HG02870 (cell line): Measurements from ENCODE around the gene KIAA0408.
A peak's percentile ranks its signal among the peaks of the same experiment; 100 is the strongest.

ENCODE experiments used
- ATAC-seq: cut with Tn5 transposase; IDR thresholded peaks from one replicate; pipeline ENCODE4 v1.9.1; 2021; ENCODE audit warnings: mild to moderate bottlenecking, moderate library complexity; ENCODE audit not compliant: unreplicated experiment

The KIAA0408 gene

DNA sequence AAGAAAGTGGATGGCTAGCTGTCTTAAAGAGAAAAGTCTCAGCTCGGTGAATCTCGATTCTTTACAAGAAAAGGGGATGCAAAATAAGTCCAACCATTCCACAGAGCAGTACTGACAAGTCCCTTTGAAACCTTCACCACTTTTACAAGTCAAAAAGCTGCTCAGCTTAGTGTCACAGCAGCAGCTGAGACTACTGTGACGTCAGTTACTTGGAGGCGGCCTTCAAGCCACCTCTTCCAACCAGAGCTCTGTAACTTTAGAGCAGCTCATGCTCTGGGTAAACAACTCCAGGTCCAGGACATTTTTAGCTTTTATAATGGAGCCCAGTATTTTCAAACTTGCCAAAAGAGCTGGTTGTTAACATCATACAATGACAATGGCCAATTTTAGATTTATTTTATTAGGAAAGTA, at the start of gene KIAA0408:
KIAA0408 (minus strand) TSS at position 159 of the 411 bp plus-strand sequence. CDS start 5,408 bp downstream, outside the sequence.
- no peak for ATAC-seq

DNA sequence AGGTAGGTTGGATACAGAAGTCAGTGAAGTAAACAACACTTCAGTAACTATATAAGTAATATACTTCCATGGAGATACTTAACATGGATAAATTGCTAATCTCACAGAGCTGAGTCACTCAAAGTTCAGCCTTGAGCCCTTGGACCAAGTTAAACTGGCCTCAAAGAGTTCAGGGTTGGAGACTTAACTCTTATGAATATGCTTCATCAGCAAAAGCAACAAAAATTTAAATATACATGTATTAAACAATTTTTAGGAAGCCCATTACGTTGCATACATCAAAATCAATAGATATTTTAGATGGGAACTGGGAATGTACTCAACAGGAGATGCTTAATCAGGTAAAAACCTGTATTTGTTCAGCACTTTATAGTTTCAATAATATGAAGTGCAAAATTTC, 47.7 kb upstream of the KIAA0408 start:
- ATAC-seq: no peak

DNA sequence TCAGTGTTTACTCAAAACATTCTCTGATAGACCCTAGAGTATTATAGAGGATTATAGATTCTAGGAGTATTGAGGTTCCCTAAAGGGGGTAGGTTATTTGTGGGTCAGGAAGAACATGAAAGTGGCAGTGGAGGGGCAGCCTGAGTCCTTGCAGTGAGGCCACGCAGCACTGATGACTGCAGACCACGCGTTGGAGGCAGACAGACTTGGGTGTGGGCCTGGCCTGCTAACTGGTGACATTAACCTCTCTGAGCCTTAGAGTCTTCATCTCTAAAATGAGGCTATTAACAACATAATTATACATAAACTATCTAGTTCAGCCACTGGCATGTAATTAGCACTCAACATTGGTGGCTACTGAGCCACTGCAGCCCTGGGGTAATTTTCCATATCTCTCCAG, 43.8 kb upstream of the KIAA0408 start:
- no peak for ATAC-seq

DNA sequence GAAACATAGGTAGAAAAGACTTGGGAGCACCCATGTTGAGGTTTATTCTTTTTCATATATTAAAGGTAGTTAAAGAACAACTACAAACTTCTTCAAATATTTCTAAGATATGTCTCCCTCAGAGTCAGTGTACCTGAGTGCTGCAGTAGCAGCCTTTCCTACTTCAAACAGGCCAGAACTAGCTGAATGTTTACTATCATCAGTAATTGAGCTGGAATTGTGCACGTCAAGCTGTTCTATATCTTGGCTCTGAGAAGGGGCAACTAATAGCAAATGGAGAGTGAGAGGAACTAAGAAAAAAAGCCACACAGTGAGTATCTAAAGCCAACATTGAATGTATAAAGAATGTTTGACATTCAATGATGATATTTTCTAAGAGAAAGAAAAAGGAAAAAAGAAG, 38.2 kb upstream of the KIAA0408 start:
- ATAC-seq: no peak

DNA sequence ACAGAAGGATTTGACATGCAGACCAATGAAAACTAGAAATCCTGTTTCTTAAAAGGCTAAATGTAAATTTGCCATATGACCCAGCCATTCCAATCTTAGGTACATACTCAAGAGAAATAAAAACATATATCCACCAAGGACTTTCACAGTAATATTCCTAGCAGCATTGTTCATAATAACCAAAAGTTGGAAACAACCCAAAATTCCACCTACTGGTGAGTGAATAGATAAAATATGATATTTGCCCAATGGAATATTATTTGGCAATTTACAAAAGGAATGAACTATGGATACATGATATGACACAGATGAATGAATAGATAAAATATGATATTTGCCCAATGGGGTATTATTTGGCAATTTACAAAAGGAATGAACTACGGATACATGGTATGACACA, 37.3 kb upstream of the KIAA0408 start:
- ATAC-seq: no peak

DNA sequence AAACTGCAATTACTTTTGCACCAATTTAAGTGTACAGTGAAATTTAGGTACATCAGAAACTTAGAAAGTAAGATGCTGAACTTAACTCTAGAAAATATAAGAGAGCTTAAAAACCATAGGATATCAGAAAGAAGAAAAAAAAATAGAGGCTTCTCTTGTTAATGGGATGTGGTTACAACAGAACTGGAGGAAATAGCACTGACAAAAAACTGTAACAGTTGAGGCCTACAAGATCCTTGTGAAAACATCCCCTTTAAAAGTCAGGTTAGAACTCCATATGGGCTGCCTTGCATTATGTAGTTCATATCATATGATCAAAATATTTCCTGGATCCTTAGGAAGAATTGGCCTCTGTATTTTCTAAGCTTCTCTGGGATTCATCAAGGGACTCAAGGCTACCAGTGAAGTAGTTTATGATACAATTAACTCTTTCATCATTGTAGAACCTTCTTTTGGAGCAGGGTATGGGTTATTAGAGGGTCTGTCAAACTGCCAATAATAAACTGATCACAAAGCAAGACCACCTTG, 35.1 kb upstream of the KIAA0408 start:
- ATAC-seq: no peak

DNA sequence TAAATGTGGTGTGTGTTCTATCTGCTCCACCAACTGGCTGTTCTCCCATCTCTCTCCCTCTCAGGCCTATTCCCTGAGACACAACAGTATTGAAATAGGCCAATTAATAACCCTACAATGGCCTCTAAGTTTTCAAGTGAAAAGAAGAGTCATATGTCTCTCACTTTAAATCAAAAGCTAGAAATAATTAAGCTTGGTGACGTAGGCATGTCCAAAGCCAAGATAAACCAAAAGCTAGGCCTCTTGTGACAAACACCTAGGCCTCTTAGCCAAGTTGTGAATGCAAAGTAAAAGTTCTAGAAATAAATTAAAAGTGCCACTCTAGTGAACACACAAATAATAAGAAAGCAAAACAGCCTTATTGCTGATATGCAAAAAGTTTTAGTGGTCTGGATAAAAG, 30.1 kb upstream of the KIAA0408 start:
- no peak for ATAC-seq

DNA sequence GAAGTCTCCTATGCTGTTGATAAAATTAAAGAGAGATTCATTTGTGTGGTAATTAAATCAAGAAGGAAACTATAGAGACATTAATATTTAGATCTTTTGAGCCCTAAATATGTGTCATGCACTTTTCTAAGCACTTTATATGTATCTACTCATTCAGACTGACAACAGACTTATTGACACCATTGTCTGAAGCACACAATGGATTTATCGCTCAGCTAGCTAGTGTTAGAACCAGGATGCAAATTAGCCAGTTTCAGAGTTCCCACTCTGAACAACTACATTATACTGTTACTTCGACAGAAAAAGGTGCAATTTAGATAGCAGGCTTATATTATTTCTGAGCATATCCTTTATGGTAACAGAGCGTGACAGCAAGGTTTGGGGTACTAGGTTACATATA, 27.7 kb upstream of the KIAA0408 start:
- ATAC-seq: no peak

DNA sequence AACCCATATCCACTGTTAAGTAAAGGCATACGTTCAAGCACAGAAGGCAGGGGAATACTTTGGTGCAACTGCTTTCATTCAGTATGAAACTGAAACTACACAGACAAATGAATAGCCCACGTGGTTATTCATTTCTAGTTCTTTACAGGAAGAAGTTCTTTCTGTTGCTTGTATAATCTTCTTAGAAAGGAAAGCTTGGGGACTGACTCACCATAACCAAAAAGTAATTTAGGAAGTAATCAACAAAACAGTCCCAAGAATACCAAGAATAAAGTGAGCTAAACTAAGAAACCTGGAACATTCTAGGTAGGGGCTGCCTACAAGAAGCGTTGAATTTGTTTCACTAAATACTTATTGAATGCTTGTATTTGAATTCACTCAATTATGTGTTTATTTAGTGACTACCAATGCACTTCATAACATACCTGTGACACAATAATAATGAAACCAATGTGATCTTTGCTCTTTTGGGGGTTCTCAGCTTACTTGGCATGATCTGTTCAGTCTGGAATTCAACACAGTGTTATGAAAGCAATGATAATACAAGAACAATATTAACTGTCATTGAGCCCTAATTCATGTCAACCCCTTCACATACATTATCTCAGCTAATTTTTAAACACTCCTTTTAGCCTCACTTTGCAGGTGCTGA, 25.1 kb upstream of the KIAA0408 start:
- ATAC-seq: peak; percentile 100

DNA sequence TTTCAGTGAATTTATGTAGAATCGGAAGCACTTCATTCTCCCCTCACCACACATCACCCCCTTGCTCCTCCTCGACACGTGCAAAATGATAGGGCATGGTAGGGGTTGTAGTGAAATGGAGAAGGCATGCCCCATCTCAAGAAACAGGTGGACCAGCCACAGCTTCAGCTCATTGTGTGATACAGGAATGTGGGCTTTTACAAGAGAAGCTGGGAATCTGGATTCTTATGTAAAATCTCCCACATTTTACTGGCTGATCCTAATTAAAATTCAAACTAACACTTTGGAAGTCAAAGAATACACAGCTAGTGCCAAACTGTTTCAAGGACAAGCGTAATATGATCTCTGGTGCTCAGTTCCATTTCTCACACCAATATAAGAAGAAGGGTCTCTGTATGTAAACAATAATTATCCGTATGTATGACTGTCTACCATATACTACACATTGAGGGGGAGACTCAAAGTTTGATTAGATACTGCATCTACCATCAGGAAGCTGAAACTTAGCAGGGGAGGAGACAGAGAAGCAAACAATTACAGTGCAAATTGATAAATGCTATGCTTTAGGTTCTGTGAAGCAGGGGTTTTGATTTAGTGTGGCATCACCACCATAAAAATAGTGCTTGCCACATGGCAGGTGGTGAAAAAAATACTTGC, 24.3 kb upstream of the KIAA0408 start:
- peak; percentile 5 for ATAC-seq

DNA sequence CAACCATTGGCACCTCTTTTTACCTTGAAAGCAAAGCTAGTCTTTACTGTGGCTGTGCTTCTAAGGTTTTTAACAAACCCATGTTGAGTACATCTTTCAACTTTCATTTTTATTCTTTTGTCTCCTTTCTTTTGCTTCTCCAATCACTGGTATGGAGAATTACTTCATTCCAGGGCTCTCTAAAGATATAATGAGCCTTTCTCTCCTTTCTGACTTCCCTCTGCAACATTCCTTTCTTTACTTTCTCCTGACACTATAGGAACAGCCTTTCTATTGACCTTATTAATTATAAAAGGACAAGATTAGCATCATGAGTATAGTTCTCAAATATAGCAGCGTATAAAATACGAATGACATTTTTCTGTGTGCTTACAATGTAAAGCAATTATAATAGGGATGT, 23.1 kb upstream of the KIAA0408 start:
- no peak for ATAC-seq

DNA sequence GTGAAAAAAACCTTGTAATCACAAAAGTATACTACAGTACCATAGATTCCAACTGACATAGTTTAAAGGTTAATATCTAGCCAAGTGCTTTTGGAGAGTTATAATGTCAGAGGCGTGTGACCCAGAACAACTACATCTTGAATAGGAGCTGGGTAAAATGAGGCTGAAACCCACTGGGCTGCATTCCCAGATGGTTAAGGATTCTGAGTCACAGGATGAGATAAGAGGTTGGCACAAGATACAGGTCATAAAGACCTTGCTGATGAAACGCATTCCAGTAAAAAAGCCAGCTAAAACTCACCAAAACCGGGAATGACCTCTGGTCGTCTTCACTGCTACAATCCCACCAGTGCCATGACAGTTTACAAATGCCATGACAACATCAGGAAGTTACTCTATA, 22.4 kb upstream of the KIAA0408 start:
- no peak for ATAC-seq

DNA sequence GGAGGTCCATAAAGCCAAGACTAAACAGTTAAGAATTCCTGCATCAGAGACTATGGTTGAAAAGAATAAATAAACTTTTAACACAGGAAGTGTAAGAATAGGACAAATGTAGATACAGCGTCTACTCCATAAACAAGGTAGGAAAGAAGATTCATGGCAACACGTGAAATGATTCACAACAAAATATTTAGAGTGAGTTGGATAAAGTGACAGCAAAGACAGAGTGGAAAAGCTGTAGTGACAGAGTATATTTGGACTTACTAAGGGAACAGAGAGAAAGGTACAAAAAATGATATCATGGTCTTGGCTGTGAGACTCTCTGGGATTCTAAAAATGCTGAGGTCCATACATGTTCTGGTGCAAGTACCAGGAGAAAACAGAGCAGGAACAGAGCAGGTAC, 21.9 kb upstream of the KIAA0408 start:
- ATAC-seq: no peak

DNA sequence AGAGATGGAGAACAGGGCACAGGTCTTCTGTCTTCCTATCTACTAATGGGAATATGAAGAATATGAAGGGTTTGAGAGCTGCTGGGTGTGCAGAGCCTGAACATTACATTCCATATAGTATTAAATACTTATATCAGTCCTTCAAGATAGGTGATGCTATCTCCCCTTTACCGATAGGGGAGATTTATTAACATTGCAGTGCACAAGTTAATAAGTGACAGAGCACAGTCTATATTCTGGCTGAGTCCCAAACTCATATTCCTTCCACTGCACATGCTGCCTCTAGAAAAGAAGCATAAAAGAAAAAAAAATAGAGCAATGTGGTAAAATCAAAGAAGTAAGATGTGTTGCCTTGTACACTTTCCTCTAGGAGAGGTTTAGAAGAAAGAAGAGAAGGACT, 18.5 kb upstream of the KIAA0408 start:
- ATAC-seq: no peak

DNA sequence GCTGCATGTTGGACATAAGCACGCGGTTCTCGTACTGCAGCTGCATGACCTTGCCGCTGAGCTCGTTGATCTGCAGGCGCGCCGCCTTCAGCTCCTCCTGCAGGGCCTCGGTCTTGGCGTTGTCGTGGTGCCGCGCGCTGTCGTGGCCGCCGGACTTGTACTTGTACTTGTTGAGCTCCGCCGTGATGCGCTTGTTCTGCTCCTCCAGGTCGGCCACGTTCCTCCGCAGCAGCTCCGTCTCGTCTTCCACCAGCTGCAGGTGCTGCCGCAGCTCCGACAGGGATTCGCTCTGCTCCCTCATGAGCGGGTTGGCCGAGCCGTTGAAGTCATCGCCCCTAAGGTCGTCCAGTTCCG, 16.6 kb upstream of the KIAA0408 start:
- ATAC-seq: no peak

DNA sequence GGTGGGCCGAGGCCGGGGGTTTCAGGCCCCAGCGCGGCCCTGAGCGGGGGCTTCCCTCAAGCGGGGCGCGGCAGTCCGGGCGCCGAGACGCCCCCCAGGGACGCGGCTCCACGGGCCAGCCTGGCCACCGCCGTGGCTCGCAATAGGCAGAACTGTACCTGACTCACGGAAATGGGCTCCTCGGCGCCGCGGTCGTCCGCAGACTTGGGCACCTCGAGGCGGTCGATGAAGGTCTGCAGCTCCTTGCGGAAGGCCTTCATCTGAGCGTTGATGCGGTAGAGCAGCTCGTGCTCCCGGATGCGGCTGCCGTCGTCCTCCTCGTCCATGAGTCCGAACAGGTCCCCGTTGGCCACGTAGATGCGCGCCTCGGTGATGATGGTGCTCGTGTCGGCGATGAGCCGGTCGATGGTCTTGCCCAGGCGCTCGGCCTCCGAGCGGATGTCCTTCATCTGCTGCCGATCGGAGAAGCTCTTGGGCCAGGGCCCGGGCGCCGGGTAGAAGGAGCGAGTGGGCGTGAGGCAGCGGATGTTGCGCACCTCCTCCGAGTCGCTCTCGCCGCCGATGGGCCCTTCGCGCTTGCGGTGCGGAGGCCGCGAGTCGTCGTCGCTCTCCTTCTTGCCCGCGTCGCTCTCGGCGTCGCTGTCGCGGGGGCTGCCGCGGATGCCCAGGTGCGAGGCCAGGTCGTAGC, 16.1 kb upstream of the KIAA0408 start:
- no peak for ATAC-seq

DNA sequence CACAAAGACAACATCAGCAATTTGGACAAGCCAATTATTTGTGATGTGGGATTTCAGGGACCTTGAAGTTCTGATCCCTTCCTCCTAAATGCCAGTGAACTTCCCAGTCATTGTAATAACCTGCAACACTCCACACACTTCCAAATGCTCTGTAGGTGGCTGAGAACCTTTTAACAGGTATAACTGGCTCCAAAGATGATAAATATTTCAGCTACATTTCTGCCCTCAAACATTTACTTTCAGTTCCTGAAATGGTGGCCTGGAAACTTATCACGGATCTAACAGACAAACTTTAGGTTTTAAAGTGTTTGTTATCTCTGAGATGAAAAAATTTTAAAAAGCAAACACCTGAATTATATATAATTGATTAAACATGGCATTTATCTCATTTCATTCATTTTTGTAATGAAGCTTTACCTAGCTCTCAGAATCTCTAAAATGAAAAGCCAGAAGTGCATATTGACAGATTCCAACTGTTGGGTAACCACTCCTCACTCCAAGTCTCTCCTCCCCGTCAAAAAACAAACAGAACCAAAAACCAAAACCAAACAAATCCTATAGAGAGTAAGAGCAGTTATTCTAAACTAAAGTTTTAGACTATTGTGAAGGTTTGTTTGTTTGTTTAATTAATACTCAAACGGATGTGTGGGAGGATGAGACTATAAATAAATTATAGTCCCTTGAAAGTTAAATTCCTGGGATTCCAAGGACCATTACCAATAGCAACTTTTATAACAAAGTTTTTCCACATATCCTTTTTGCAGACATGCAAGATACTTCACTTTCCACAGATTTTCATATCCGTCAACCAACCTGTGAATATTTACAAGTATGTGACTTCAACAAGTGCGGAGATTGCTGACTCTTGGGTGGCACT, 12.4 kb upstream of the KIAA0408 start:
- peak; percentile 52 for ATAC-seq

DNA sequence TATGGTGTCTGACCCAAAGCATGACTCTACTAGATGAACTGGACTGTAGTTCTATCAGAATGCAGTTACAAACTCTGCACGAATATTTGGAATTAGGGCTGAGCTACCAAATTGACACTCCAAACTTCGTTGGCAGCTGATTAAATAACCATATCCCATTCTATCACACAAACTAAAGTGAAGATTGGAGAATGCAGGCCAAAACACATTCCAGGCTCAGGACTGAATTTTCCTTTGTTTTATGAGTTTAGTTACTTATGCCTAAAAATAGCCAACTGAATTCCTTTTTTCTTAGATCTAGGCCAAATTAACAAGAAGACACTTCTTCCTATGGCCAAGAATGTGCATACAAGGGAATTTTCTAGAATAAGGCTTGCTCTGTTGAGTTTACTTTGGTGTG, 9.7 kb upstream of the KIAA0408 start:
- ATAC-seq: no peak

DNA sequence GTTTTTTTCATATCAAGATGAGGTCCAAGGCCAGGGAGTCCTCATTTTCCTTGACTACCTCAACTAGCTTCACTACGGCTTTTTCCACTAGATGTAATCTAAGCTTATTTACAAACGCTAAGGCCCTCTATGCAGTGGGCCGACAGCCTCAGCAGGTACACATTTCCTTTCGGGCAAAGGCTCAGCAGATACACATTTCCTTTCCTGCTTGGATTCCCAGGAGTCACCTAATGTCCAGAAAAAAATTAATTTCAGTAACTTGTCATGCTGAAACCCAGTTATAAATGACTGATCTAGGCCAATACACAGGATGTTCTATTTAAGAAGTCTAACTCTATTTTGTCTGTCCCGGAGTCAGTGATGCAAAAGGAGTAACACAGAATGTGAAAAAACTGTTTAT, 7.2 kb upstream of the KIAA0408 start:
- ATAC-seq: no peak

DNA sequence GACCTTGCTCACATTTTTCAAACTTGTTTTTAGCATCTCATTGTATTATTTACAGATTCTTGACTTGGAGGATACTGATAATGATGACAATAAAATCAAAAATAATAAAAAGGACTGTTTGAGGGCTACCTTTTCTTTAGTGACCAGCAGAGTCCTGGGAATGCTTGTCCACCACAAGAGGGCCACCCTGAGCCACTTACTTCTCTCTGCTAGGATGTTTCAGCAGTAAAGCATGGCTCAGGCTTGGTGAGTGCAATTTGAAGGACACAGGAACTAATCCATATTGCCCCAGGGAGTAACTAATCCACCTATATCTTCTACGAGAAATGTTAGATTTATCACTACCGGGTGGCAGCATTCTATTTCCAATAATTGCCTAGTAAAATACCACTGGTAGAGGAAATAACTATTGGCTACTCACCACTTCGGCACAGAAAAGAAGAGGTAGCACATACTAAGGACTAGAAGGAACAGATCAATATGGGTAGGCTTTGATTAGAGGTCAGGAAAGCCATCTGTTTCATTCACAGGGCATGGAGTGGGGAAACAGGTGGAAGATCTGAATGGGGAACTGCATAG, 5.8 kb upstream of the KIAA0408 start:
- peak; percentile 90 for ATAC-seq
